Erythroblast (primary cell): ENCODE measurements around the gene PARD3.

ENCODE experiments used
- GATA1 ChIP-seq: IDR thresholded peaks from 2 replicates; pipeline ENCODE4 v1.6.1; 2011; ENCODE audit warnings: low read depth, mild to moderate bottlenecking, control low read depth, low read length, moderate library complexity
- POLR2A ChIP-seq: IDR thresholded peaks from 2 replicates; pipeline ENCODE4 v1.6.1; 2011; ENCODE audit warnings: mild to moderate bottlenecking, low read length

DNA sequence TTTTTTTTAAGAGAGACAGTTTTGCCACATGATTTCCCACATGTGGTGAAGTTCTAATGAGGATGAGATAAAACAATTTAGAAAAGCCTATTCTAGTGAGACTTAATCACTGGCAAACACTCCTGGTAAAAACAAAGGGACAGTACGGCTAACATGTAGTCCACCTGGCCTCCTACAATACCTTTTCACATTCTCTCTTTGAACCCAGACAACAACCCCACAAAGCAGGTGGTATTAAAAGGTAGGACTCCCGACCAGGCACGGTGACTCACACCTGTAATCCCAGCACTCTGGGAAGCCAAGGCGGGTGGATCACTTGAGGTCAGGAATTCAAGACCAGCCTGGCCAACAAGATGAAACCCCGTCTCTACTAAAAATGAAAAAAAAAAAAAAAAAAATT lies 12.4 kb downstream of the PARD3 start:
- no peak for TF ChIP-seq POLR2A
- no peak for TF ChIP-seq GATA1
